PC-3 (cell line): ENCODE measurements around the gene CYP17A1.

ENCODE experiments used
- EZH2 ChIP-seq: fragments of 300-600 bp; sonication (generic); IDR thresholded peaks from one replicate; pipeline ENCODE4 v1.6.1; 2017; ENCODE audit warnings: antibody characterized with exemption, mild to moderate bottlenecking, low read length; ENCODE audit not compliant: unreplicated experiment
- EZH2phosphoT487 ChIP-seq: fragments of 300-600 bp; sonication (generic); IDR thresholded peaks from 2 replicates; pipeline ENCODE4 v1.6.1; 2018; ENCODE audit warnings: mild to moderate bottlenecking, antibody characterized with exemption, low read length, borderline replicate concordance
- TF ChIP-seq, protein P1 (sequence below): fragments of 300-600 bp; sonication (generic); conservative IDR thresholded peaks from 2 replicates; pipeline ENCODE4 v1.5.1; 2017; ENCODE audit warnings: antibody characterized with exemption, low read depth, mild to moderate bottlenecking, low read length

DNA sequence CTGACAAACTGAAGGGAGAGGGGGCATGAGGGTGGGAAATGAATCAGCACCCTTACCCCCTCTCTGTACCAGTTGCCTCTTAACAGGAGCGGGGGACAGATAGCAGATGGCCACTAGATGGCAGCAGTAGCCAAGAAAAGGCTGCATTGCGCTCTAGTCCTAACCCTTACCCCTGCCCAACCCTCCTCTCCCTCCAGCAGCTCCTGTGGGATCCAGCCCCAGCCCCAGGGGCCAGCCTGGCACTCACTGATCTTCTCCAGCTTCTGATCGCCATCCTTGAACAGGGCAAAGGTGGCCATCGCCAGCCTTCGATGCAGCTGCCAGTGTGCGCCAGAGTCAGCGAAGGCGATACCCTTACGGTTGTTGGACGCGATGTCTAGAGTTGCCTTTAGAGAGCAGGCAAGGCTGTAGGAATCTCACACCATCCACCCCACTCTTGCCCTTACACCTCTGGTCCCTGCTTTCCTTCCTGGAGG is 2.2 kb downstream of the CYP17A1 start:
- TF ChIP-seq, protein P1, sequence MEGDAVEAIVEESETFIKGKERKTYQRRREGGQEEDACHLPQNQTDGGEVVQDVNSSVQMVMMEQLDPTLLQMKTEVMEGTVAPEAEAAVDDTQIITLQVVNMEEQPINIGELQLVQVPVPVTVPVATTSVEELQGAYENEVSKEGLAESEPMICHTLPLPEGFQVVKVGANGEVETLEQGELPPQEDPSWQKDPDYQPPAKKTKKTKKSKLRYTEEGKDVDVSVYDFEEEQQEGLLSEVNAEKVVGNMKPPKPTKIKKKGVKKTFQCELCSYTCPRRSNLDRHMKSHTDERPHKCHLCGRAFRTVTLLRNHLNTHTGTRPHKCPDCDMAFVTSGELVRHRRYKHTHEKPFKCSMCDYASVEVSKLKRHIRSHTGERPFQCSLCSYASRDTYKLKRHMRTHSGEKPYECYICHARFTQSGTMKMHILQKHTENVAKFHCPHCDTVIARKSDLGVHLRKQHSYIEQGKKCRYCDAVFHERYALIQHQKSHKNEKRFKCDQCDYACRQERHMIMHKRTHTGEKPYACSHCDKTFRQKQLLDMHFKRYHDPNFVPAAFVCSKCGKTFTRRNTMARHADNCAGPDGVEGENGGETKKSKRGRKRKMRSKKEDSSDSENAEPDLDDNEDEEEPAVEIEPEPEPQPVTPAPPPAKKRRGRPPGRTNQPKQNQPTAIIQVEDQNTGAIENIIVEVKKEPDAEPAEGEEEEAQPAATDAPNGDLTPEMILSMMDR: peak; percentile 83
- TF ChIP-seq EZH2: no peak
- TF ChIP-seq EZH2phosphoT487: no peak
